Gastrocnemius medialis (tissue), 4 donors: ENCODE results near the gene CSNK2A1.

ENCODE experiments used
- POLR2A ChIP-seq, 2 donors: fragments of 450-650 bp; IDR thresholded peaks; one replicate each; pipeline ENCODE4 v1.6.1; 2017; ENCODE audit warnings: antibody characterized with exemption in 2 of 2, mild to moderate bottlenecking in 2 of 2, moderate library complexity in 2 of 2
- TF ChIP-seq, protein P1 (sequence below), 5 experiments: fragments of 450-650 bp in 3 of 5; fragments of 200-600 bp in 2 of 5; sonication (generic) in 2 of 5; IDR thresholded peaks in 4 of 5; conservative IDR thresholded peaks in 1 of 5; 1 replicate in 4 of 5; 2 replicates in 1 of 5; pipeline ENCODE4 v1.5.1; 2016 to 2019; ENCODE audit warnings: antibody characterized with exemption in 5 of 5, mild to moderate bottlenecking in 3 of 5, moderate library complexity in 3 of 5

GRCh38 chr20:517221-517620 lies 26.4 kb downstream of the CSNK2A1 start:
- TF ChIP-seq, protein P1, sequence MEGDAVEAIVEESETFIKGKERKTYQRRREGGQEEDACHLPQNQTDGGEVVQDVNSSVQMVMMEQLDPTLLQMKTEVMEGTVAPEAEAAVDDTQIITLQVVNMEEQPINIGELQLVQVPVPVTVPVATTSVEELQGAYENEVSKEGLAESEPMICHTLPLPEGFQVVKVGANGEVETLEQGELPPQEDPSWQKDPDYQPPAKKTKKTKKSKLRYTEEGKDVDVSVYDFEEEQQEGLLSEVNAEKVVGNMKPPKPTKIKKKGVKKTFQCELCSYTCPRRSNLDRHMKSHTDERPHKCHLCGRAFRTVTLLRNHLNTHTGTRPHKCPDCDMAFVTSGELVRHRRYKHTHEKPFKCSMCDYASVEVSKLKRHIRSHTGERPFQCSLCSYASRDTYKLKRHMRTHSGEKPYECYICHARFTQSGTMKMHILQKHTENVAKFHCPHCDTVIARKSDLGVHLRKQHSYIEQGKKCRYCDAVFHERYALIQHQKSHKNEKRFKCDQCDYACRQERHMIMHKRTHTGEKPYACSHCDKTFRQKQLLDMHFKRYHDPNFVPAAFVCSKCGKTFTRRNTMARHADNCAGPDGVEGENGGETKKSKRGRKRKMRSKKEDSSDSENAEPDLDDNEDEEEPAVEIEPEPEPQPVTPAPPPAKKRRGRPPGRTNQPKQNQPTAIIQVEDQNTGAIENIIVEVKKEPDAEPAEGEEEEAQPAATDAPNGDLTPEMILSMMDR (IDR thresholded peaks at IDR 0.05 in 4 of 5, conservative IDR thresholded peaks at IDR 0.05 in 1 of 5) = no peak
- TF ChIP-seq POLR2A (IDR thresholded peaks at IDR 0.05) = no peak
